Common myeloid progenitor, CD34-positive (primary cell): ENCODE measurements around the gene TMEM258.

Source experiments
- CTCF ChIA-PET: fragments of 350-600 bp; sonication (Branson Sonifier 250); formaldehyde crosslinking; loops from one replicate; lab custom pipeline; 2021; ENCODE audit warnings: antibody characterized with exemption; lab: Charles Lee
- POLR2A ChIA-PET: fragments of 350-600 bp; sonication (Branson Sonifier 250); formaldehyde crosslinking; loops from one replicate; lab custom pipeline; 2021; ENCODE audit warnings: antibody characterized with exemption; lab: Charles Lee
- DNase-seq, 3 donors: peaks; one replicate each; pipeline versions ENCODE4 v3.0.0 to v3.0.0-alpha.2; 2013
- H3K27ac ChIP-seq, 2 experiments: 1 replicate in 1 of 2; 2 replicates in 1 of 2; pipeline ENCODE4 v1.7.0; 2013; ENCODE audit warnings: inconsistent platforms in 2 of 2, low read length in 2 of 2, mild to moderate bottlenecking in 2 of 2, low read depth in 1 of 2, moderate library complexity in 1 of 2; ENCODE audit not compliant: severe bottlenecking in 2 of 2, insufficient read depth in 1 of 2, poor library complexity in 1 of 2
- H3K27me3 ChIP-seq, 5 experiments: replicated peaks in 2 of 5; 1 replicate in 3 of 5; 2 replicates in 2 of 5; pipeline versions ENCODE4 v1.6.1 to v1.7.0; 2013; ENCODE audit warnings: low read length in 4 of 5, mild to moderate bottlenecking in 2 of 5, moderate library complexity in 2 of 5, inconsistent platforms in 1 of 5; ENCODE audit not compliant: insufficient read depth in 5 of 5, control insufficient read depth in 4 of 5
- H3K36me3 ChIP-seq, 4 experiments: 1 replicate in 2 of 4; 2 replicates in 2 of 4; pipeline versions ENCODE4 v1.6.1 to v1.7.0; 2013; ENCODE audit warnings: low read length in 3 of 4, control low read depth in 1 of 4, mild to moderate bottlenecking in 1 of 4; ENCODE audit not compliant: control insufficient read depth in 4 of 4, insufficient read depth in 4 of 4
- H3K4me1 ChIP-seq, 4 experiments: 1 replicate in 3 of 4; 2 replicates in 1 of 4; pipeline versions ENCODE4 v1.6.1 to v1.7.1; 2013; ENCODE audit warnings: low read length in 3 of 4, mild to moderate bottlenecking in 3 of 4, control low read depth in 1 of 4, inconsistent platforms in 1 of 4, moderate library complexity in 1 of 4; ENCODE audit not compliant: control insufficient read depth in 4 of 4, insufficient read depth in 4 of 4; ENCODE audit errors: control extremely low read depth in 1 of 4
- H3K4me3 ChIP-seq, 7 experiments: 1 replicate in 4 of 7; 2 replicates in 3 of 7; pipeline versions ENCODE4 v1.5.1 to v1.7.0; 2013; ENCODE audit warnings: mild to moderate bottlenecking in 7 of 7, low read length in 6 of 7, moderate library complexity in 6 of 7, inconsistent platforms in 2 of 7, low read depth in 2 of 7, control low read depth in 1 of 7; ENCODE audit not compliant: insufficient read depth in 4 of 7, control insufficient read depth in 1 of 7; ENCODE audit errors: extremely low read depth in 1 of 7
- H3K9me3 ChIP-seq, 5 experiments: 1 replicate in 4 of 5; 2 replicates in 1 of 5; pipeline versions ENCODE4 v1.6.1 to v1.7.1; 2013; ENCODE audit warnings: low read length in 4 of 5, mild to moderate bottlenecking in 2 of 5, inconsistent platforms in 1 of 5, low read depth in 1 of 5, moderate library complexity in 1 of 5; ENCODE audit not compliant: control insufficient read depth in 4 of 5, insufficient read depth in 2 of 5; ENCODE audit errors: control extremely low read depth in 1 of 5
- WGBS: methylation state at CpG from one replicate; pipeline ENCODE4 v1.1.5; 2013; ENCODE audit not compliant: insufficient coverage; 5-methylcytosine and 5-hydroxymethylcytosine counted together

Gene TMEM258

DNA sequence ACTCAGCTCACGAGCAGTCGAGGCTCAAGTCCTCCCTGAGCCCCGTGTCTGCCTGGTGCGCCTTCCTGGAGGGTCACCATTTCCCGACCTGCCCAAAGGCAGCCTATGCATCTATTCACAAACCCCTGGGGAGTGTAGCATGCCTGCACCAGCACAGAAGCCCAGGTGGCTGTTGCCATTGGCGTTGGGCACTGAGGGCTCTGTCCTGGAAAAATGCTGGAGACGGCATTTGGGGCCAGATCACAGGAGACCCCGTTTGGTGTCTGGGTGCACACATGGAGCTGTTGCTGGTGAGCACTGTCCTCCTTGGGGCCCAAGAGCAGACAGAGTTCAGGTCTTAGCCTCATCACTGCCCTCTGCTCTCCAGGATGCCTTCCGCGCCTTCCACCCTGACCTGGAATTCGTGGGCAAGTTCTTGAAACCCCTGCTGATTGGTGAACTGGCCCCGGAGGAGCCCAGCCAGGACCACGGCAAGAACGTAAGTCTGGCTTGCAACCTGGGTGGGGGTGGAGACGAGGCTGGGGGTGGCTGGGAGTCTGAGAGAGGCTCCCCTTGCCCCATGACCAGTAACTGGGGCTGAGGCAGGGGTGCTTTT lies 45.1 kb upstream of the TMEM258 start:
- peaks cover 5 to 44% (median 38%) of the 10 kb centered on the region in 4 experiments for H3K4me1 ChIP-seq
- no peak overlapping the region for H3K4me3 ChIP-seq
- ChIA-PET POLR2A (no interaction called here), CTCF (interaction anchor here (1.2 to 1.4 kb wide), 2 partner anchors 11 to 22 kb away, joined by 4 read pairs; no protein-coding TSS in a partner anchor)
- H3K36me3 ChIP-seq, result peaks cover 12 to 81% (median 33%) of the 10 kb centered on the region in 4 experiments
- H3K27ac ChIP-seq, result peak overlapping the region in 1 of 2 experiments; percentile 44
- no peaks in the 10 kb centered on the region for H3K27me3 ChIP-seq
- 100% methylated on average over 10 of the region's 15 CpGs for WGBS
- DNase-seq, result no peak
- no peaks in the 10 kb centered on the region for H3K9me3 ChIP-seq

- Histone ChIP-seq H3K36me3 (peaks cover 11 to 78% (median 25%) of the 10 kb centered on the region in 4 experiments), H3K27me3 (no peaks in the 10 kb centered on the region), H3K27ac (peak overlapping the region; percentile 81 to 93), H3K4me1 (peaks cover 5 to 57% (median 51%) of the 10 kb centered on the region in 4 experiments), H3K4me3 (no peak overlapping the region), H3K9me3 (no peaks in the 10 kb centered on the region)
- DNase-seq, result no peak
- ChIA-PET CTCF (interaction anchor here (1.2 to 2.7 kb wide), 5 partner anchors 12 to 272 kb away, joined by 4 to 10 read pairs (median 4); partner anchors contain the start of gene FADS1), POLR2A (interaction anchor here (3.1 kb wide), 1 partner anchor 20 kb away, joined by 24 read pairs; the partner anchor contains the start of gene FADS1)
- WGBS, result 100% methylated on average over 5 of the region's 8 CpGs
These were observed 43.8 kb upstream of the TMEM258 start for GRCh38 chr11:61836193-61836592.

GRCh38 chr11:61834278-61835048 lies 42.1 kb upstream of the TMEM258 start:
- peak overlapping the region; percentile 81 to 93 for H3K27ac ChIP-seq
- peak overlapping the region in 4 of 7 experiments; percentile 17 to 97 (median 46) for H3K4me3 ChIP-seq
- POLR2A ChIA-PET, result interaction anchor here (1.1 to 3.1 kb wide), 4 partner anchors 8 to 43 kb away, joined by 4 to 24 read pairs (median 6); partner anchors contain the start of gene FADS1
- WGBS, result 32% methylated on average over 9 of the region's 12 CpGs
- H3K9me3 ChIP-seq, result no peaks in the 10 kb centered on the region
- peaks cover 0 to 73% (median 13%) of the 10 kb centered on the region in 4 experiments for H3K36me3 ChIP-seq
- peak; percentile 96 to 99 (median 98) for DNase-seq
- H3K4me1 ChIP-seq, result peaks cover 19 to 74% (median 68%) of the 10 kb centered on the region in 4 experiments
- CTCF ChIA-PET, result interaction anchor here (0.6 to 2.7 kb wide), 8 partner anchors 14 to 997 kb away, joined by 3 to 10 read pairs (median 4); partner anchors contain the start of genes FADS1 and STX5
- no peaks in the 10 kb centered on the region for H3K27me3 ChIP-seq

GRCh38 chr11:61833926-61834277 lies 41.5 kb upstream of the TMEM258 start:
- peaks cover 23 to 77% (median 74%) of the 10 kb centered on the region in 4 experiments for H3K4me1 ChIP-seq
- H3K27ac ChIP-seq, result peak overlapping the region; percentile 59 to 93
- no peaks in the 10 kb centered on the region for H3K9me3 ChIP-seq
- H3K36me3 ChIP-seq, result peaks cover 0 to 73% (median 10%) of the 10 kb centered on the region in 4 experiments
- POLR2A ChIA-PET, result interaction anchor here (1.3 to 3.1 kb wide), 2 partner anchors 18 to 37 kb away, joined by 7 to 24 read pairs; partner anchors contain the start of gene FADS1
- DNase-seq, result no peak
- peak overlapping the region in 4 of 7 experiments; percentile 17 to 97 (median 46) for H3K4me3 ChIP-seq
- CTCF ChIA-PET, result interaction anchor here (0.6 to 2.7 kb wide), 6 partner anchors 11 to 998 kb away, joined by 3 to 10 read pairs (median 4); partner anchors contain the start of genes FADS1 and STX5
- WGBS, result 96% methylated on average over 11 of the region's 12 CpGs
- no peaks in the 10 kb centered on the region for H3K27me3 ChIP-seq

DNA sequence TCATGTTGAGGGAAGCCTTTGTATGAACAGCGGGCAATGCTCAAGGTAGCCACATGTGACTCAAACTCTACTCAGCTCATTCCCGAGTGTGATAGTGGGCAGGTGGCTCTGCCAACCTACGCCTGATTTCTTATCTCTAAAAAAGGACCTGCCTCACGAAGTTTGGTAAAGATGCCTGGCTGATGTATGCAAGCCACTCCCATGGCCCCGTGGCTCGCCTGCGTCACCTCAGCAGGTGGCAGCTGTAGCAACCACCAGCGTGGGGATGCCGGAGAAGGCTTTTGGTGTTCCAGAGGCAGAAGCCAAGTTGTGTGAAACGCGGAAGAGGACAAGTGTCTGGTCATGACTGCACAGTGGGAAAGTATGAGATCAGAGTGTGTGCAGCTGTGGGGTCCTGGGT lies 41.1 kb upstream of the TMEM258 start:
- no peaks in the 10 kb centered on the region for H3K9me3 ChIP-seq
- CTCF ChIA-PET, result interaction anchor here (1.0 to 2.7 kb wide), 3 partner anchors 11 to 36 kb away, joined by 4 to 10 read pairs (median 7); partner anchors contain the start of gene FADS1
- H3K4me3 ChIP-seq, result peak overlapping the region in 2 of 7 experiments; percentile 8 to 97
- no peaks in the 10 kb centered on the region for H3K27me3 ChIP-seq
- H3K4me1 ChIP-seq, result peaks cover 23 to 77% (median 75%) of the 10 kb centered on the region in 4 experiments
- H3K27ac ChIP-seq, result peak overlapping the region; percentile 59 to 93
- 91% methylated on average over 11 of the region's 11 CpGs for WGBS
- POLR2A ChIA-PET, result interaction anchor here (3.1 kb wide), 1 partner anchor 17 kb away, joined by 24 read pairs; the partner anchor contains the start of gene FADS1
- H3K36me3 ChIP-seq, result peaks cover 0 to 69% (median 6%) of the 10 kb centered on the region in 4 experiments
- no peak for DNase-seq

DNA sequence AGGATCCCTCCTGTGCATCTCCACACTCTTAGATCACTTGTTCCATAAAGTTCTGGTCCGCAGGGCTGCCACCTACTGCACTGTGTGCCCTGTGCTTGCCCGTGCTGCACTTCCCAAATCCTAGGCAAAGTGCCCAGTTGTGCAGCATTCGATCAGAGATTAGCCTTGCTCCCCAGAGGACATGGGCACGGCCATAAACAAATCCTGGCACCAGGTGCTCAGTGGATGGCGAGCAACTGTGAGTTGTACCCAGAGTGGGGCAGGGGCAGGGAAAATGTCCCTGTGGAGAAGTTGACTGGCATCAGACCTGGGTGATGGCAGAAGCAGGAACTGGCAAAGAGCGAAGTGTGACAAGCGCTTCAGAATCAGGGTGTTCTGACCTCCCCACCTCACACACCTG lies 40.4 kb upstream of the TMEM258 start:
- Histone ChIP-seq H3K4me1 (peaks cover 23 to 81% (median 75%) of the 10 kb centered on the region in 4 experiments), H3K36me3 (peaks cover 0 to 62% (median 2%) of the 10 kb centered on the region in 4 experiments), H3K9me3 (no peaks in the 10 kb centered on the region), H3K4me3 (peak overlapping the region in 4 of 7 experiments; percentile 17 to 97 (median 20)), H3K27ac (peak overlapping the region in 1 of 2 experiments; percentile 93), H3K27me3 (no peaks in the 10 kb centered on the region)
- peak in 2 of 3 donors; percentile 14 to 34 for DNase-seq
- 50% methylated on average over 7 of the region's 7 CpGs for WGBS
- CTCF ChIA-PET, result interaction anchor here (1.0 to 2.3 kb wide), 4 partner anchors 10 to 36 kb away, joined by 4 to 7 read pairs (median 6); no protein-coding TSS in a partner anchor
- POLR2A ChIA-PET, result no interaction called here
